ENCODE results near the gene GMIP.

GRCh38 chr19:19662871-19663255 is 19.4 kb upstream of the GMIP start:
- TF ChIP-seq CREB1 (CRISPR knock-in tag; IDR thresholded peaks at IDR 0.05; ENCODE audit: low read depth) (no peak), CTCF (conservative IDR thresholded peaks at IDR 0.05; ENCODE audit: low read depth in 2 of 2) (no peak), EZH2 (IDR thresholded peaks at IDR 0.05; ENCODE audit: low read depth, unreplicated experiment) (no peak)

All from GM23338 (cell line).